Vagina (tissue), 2 donors: ENCODE results near the gene ADGRB2. TPM values are rescaled to one million over a fixed set of nuclear protein-coding genes. Genes with fewer than 3 reads are reported as not detected.

ENCODE experiments used
- DNase-seq, 2 donors: peaks; one replicate each; pipeline ENCODE4 v3.0.0-alpha.2; 2017; ENCODE audit errors: extremely low spot score in 2 of 2
- H3K27ac ChIP-seq: fragments of 200-600 bp; sonication (generic); one replicate; pipeline ENCODE4 v1.5.1; 2019
- H3K27me3 ChIP-seq: fragments of 200-600 bp; sonication (generic); one replicate; pipeline ENCODE4 v1.5.1; 2019
- H3K36me3 ChIP-seq, 2 donors: fragments of 200-600 bp; sonication (generic); one replicate each; pipeline ENCODE4 v1.5.1; 2017 to 2019
- H3K4me1 ChIP-seq: fragments of 200-600 bp; sonication (generic); one replicate; pipeline ENCODE4 v1.5.1; 2019
- H3K4me3 ChIP-seq, 2 donors: fragments of 200-600 bp; sonication (generic); 1 replicate in 1 of 2; 2 replicates in 1 of 2; pipeline ENCODE4 v1.5.1; 2016 to 2019
- H3K9me3 ChIP-seq: fragments of 200-600 bp; sonication (generic); one replicate; pipeline ENCODE4 v1.5.1; 2019
- CTCF ChIP-seq, 3 experiments: fragments of 450-650 bp in 2 of 3; fragments of 200-600 bp in 1 of 3; sonication (generic) in 1 of 3; IDR thresholded peaks; one replicate each; pipeline ENCODE4 v1.5.1; 2017 to 2019; ENCODE audit warnings: antibody characterized with exemption in 3 of 3, mild to moderate bottlenecking in 2 of 3, moderate library complexity in 2 of 3
- POLR2A ChIP-seq, 2 donors: fragments of 450-650 bp; IDR thresholded peaks; one replicate each; pipeline ENCODE4 v1.6.1; 2017; ENCODE audit warnings: antibody characterized with exemption in 2 of 2, mild to moderate bottlenecking in 2 of 2, moderate library complexity in 2 of 2
- POLR2AphosphoS5 ChIP-seq, 2 donors: sonication (generic); formaldehyde crosslinking; IDR thresholded peaks; one replicate each; pipeline ENCODE4 v1.9.0; 2017; ENCODE audit warnings: antibody characterized with exemption in 2 of 2, mild to moderate bottlenecking in 2 of 2, low read depth in 1 of 2; ENCODE audit not compliant: insufficient read depth in 1 of 2
- intact Hi-C: fragments of 100-400 bp; cut with DNase I; formaldehyde crosslinking; loops from one replicate; pipeline ENCODE4 v1.15.1; 2023
- total RNA-seq: library from RNA; depleted of rRNA; stranded (reverse); fragments of >200 nt; gene quantifications from one replicate; pipeline ENCODE4 v1.2.3, GENCODE V29; 2016

ADGRB2 gene
- total RNA-seq, 1 donor from 2014 or later = 3.9 TPM

GRCh38 chr1:31802190-31803150 is 38.3 kb upstream of the ADGRB2 start:
- H3K36me3 ChIP-seq = no peaks in the 10 kb centered on the region
- H3K27ac ChIP-seq = no peak overlapping the region
- peaks cover 14% of the 10 kb centered on the region for H3K4me1 ChIP-seq
- no peaks in the 10 kb centered on the region for H3K9me3 ChIP-seq
- intact Hi-C loops = no loop called here
- H3K27me3 ChIP-seq = no peaks in the 10 kb centered on the region
- TF ChIP-seq CTCF (IDR thresholded peaks at IDR 0.05) (no peak), POLR2A (IDR thresholded peaks at IDR 0.05) (no peak), POLR2AphosphoS5 (IDR thresholded peaks at IDR 0.05; ENCODE audit: insufficient read depth in 1 of 2, low read depth in 1 of 2) (no peak)
- DNase-seq = peak in 1 of 2 donors; percentile 4
- peak overlapping the region in 1 of 2 donors; percentile 22 for H3K4me3 ChIP-seq

- TF ChIP-seq CTCF (IDR thresholded peaks at IDR 0.05) (no peak), POLR2AphosphoS5 (IDR thresholded peaks at IDR 0.05; ENCODE audit: insufficient read depth in 1 of 2, low read depth in 1 of 2) (no peak), POLR2A (IDR thresholded peaks at IDR 0.05) (no peak)
- Histone ChIP-seq H3K36me3 (no peaks in the 10 kb centered on the region), H3K27ac (no peak overlapping the region), H3K27me3 (no peaks in the 10 kb centered on the region), H3K4me1 (peaks cover 14% of the 10 kb centered on the region), H3K4me3 (no peak overlapping the region), H3K9me3 (no peaks in the 10 kb centered on the region)
- intact Hi-C loops = no loop called here
- DNase-seq = peak in 1 of 2 donors; percentile 6
Observed at GRCh38 chr1:31801458-31801857, 37.3 kb upstream of the ADGRB2 start.

- no peaks in the 10 kb centered on the region for H3K9me3 ChIP-seq
- intact Hi-C loops = no loop called here
- DNase-seq = peak; percentile 74 to 82
- H3K4me1 ChIP-seq = peaks cover 14% of the 10 kb centered on the region
- no peaks in the 10 kb centered on the region for H3K36me3 ChIP-seq
- TF ChIP-seq POLR2AphosphoS5 (IDR thresholded peaks at IDR 0.05; ENCODE audit: insufficient read depth in 1 of 2, low read depth in 1 of 2) (no peak), POLR2A (IDR thresholded peaks at IDR 0.05) (no peak), CTCF (IDR thresholded peaks at IDR 0.05) (no peak)
- no peak overlapping the region for H3K4me3 ChIP-seq
- no peaks in the 10 kb centered on the region for H3K27me3 ChIP-seq
- H3K27ac ChIP-seq = no peak overlapping the region
Observed at GRCh38 chr1:31800674-31800967, 36.5 kb upstream of the ADGRB2 start.

GRCh38 chr1:31799895-31800673 is 35.9 kb upstream of the ADGRB2 start:
- Histone ChIP-seq H3K27ac (no peak overlapping the region), H3K9me3 (no peaks in the 10 kb centered on the region), H3K4me1 (peaks cover 14% of the 10 kb centered on the region), H3K36me3 (no peaks in the 10 kb centered on the region), H3K4me3 (no peak overlapping the region), H3K27me3 (no peaks in the 10 kb centered on the region)
- intact Hi-C loops = no loop called here
- no peak for TF ChIP-seq CTCF (IDR thresholded peaks at IDR 0.05)
- peak; percentile 67 to 70 for DNase-seq
